HFF-Myc (cell line): ENCODE data around the gene SNED1.

Experiments
- DNase-seq: peaks from one replicate; pipeline ENCODE4 v3.0.0-alpha.2; 2011; ENCODE audit warnings: low read depth; ENCODE audit errors: extremely low read depth
- H3K4me3 ChIP-seq: replicated peaks from 2 replicates; pipeline ENCODE4 v1.5.1; 2011; ENCODE audit warnings: low read depth, mild to moderate bottlenecking, control low read depth, low read length
- CTCF ChIP-seq: IDR thresholded peaks from 2 replicates; pipeline ENCODE4 v1.5.1; 2012; ENCODE audit warnings: mild to moderate bottlenecking, low read depth, low read length, control low read depth; ENCODE audit errors: missing control alignments

Gene SNED1

GRCh38 chr2:240957656-240958365 is 40.6 kb upstream of the SNED1 start:
- DNase-seq: no peak
- no peak for TF ChIP-seq CTCF
- no peak overlapping the region for H3K4me3 ChIP-seq

GRCh38 chr2:240958366-240959213 is 39.8 kb upstream of the SNED1 start:
- no peak overlapping the region for H3K4me3 ChIP-seq
- no peak for DNase-seq
- no peak for TF ChIP-seq CTCF

GRCh38 chr2:240959214-240959940 is 39.0 kb upstream of the SNED1 start:
- DNase-seq: no peak
- H3K4me3 ChIP-seq: no peak overlapping the region
- TF ChIP-seq CTCF: no peak

GRCh38 chr2:240959941-240960308 is 38.5 kb upstream of the SNED1 start:
- no peak overlapping the region for H3K4me3 ChIP-seq
- no peak for TF ChIP-seq CTCF
- DNase-seq: no peak

- no peak for DNase-seq
These were observed 38.0 kb upstream of the SNED1 start for GRCh38 chr2:240960309-240960970.

More at GRCh38 chr2:240960309-240960970, 38.0 kb upstream of the SNED1 start:
- no peak overlapping the region for H3K4me3 ChIP-seq
- no peak for TF ChIP-seq CTCF
